Spinal cord (tissue), 10 donors: ENCODE data around the gene PROM1. TPM values are rescaled to one million over a fixed set of nuclear protein-coding genes. Genes with fewer than 3 reads are reported as not detected.

Experiments used
- DNase-seq, 6 donors: peaks; one replicate each; pipeline versions ENCODE4 v3.0.0 to v3.0.0-alpha.2; 2013 to 2015; ENCODE audit warnings: low spot score in 6 of 6, low read depth in 4 of 6
- H3K27ac ChIP-seq: one replicate; pipeline ENCODE4 v1.5.1; 2013; ENCODE audit warnings: low read depth, low read length, control low read depth
- H3K27me3 ChIP-seq: one replicate; pipeline ENCODE4 v1.6.1; 2013; ENCODE audit warnings: low read length; ENCODE audit not compliant: control insufficient read depth, insufficient read depth
- H3K36me3 ChIP-seq: one replicate; pipeline ENCODE4 v1.6.1; 2013; ENCODE audit warnings: low read length; ENCODE audit not compliant: control insufficient read depth, insufficient read depth
- H3K4me1 ChIP-seq: one replicate; pipeline ENCODE4 v1.6.1; 2013; ENCODE audit warnings: low read length; ENCODE audit not compliant: control insufficient read depth, insufficient read depth
- H3K4me3 ChIP-seq: one replicate; pipeline ENCODE4 v1.5.1; 2013; ENCODE audit warnings: low read depth, low read length, control low read depth
- H3K9me3 ChIP-seq: one replicate; pipeline ENCODE4 v1.6.1; 2013; ENCODE audit warnings: low read length; ENCODE audit not compliant: control insufficient read depth, insufficient read depth
- WGBS: methylation state at CpG from one replicate; pipeline ENCODE4 v1.1.5; 2013; ENCODE audit warnings: missing lambda C conversion rate; ENCODE audit not compliant: insufficient coverage; 5-methylcytosine and 5-hydroxymethylcytosine counted together
- polyA plus RNA-seq, 2 donors: library from polyadenylated mRNA; unstranded; fragments of 120-200 nt; gene quantifications; one replicate each; pipeline ENCODE4 v1.2.1, GENCODE V29; 2013; ENCODE audit not compliant: insufficient read length in 2 of 2
- total RNA-seq, 2 donors: library from RNA; depleted of rRNA in 1 of 2; stranded (reverse); fragments of 120-200 nt in 1 of 2; fragments of >200 nt in 1 of 2; gene quantifications; one replicate each; pipeline versions ENCODE4 v1.2.3 to v1.2.4, GENCODE V29; 2013 to 2014
- donor health status: healthy.

Gene PROM1
- total and polyA plus RNA-seq, 4 donors, result 18.8 to 58.0 (median 46.5) TPM

- no peaks in the 10 kb centered on the region for H3K27me3 ChIP-seq
- no peak overlapping the region for H3K27ac ChIP-seq
- H3K36me3 ChIP-seq, result no peaks in the 10 kb centered on the region
- WGBS, result 100% methylated on average over 1 of the region's 2 CpGs
- peaks cover 18% of the 10 kb centered on the region for H3K4me1 ChIP-seq
- no peak overlapping the region for H3K4me3 ChIP-seq
- H3K9me3 ChIP-seq, result no peaks in the 10 kb centered on the region
- no peak for DNase-seq
Observed at GRCh38 chr4:16052939-16053338, 30.9 kb downstream of the PROM1 start.

- Histone ChIP-seq H3K4me1 (peaks cover 16% of the 10 kb centered on the region), H3K9me3 (no peaks in the 10 kb centered on the region), H3K27me3 (no peaks in the 10 kb centered on the region), H3K4me3 (no peak overlapping the region), H3K27ac (no peak overlapping the region), H3K36me3 (no peaks in the 10 kb centered on the region)
- DNase-seq, result peak in 2 of 6 donors; percentile 50 to 62
- WGBS, result 44% methylated on average over 4 of the region's 5 CpGs
Observed at GRCh38 chr4:16051980-16052379, 31.8 kb downstream of the PROM1 start.

GRCh38 chr4:16051132-16051531, 32.7 kb downstream of the PROM1 start:
- no peaks in the 10 kb centered on the region for H3K36me3 ChIP-seq
- H3K27ac ChIP-seq, result no peak overlapping the region
- DNase-seq, result no peak
- WGBS, result 88% methylated on average over 1 of the region's 2 CpGs
- H3K9me3 ChIP-seq, result no peaks in the 10 kb centered on the region
- peaks cover 8% of the 10 kb centered on the region for H3K4me1 ChIP-seq
- no peak overlapping the region for H3K4me3 ChIP-seq
- H3K27me3 ChIP-seq, result no peaks in the 10 kb centered on the region

GRCh38 chr4:16050669-16051068, 33.2 kb downstream of the PROM1 start:
- H3K36me3 ChIP-seq, result no peaks in the 10 kb centered on the region
- no peaks in the 10 kb centered on the region for H3K27me3 ChIP-seq
- WGBS, result 100% methylated on average over 1 of the region's 1 CpG
- DNase-seq, result no peak
- H3K4me3 ChIP-seq, result no peak overlapping the region
- no peak overlapping the region for H3K27ac ChIP-seq
- H3K4me1 ChIP-seq, result peaks cover 4% of the 10 kb centered on the region
- no peaks in the 10 kb centered on the region for H3K9me3 ChIP-seq

GRCh38 chr4:16048619-16049419, 35.0 kb downstream of the PROM1 start:
- no peaks in the 10 kb centered on the region for H3K9me3 ChIP-seq
- H3K27me3 ChIP-seq, result no peaks in the 10 kb centered on the region
- no peak overlapping the region for H3K4me3 ChIP-seq
- H3K36me3 ChIP-seq, result no peaks in the 10 kb centered on the region
- peak in 1 of 6 donors; percentile 32 for DNase-seq
- no peak overlapping the region for H3K27ac ChIP-seq
- WGBS, result 64% methylated on average over 13 of the region's 15 CpGs
- H3K4me1 ChIP-seq, result peaks cover 5% of the 10 kb centered on the region

- Histone ChIP-seq H3K27me3 (no peaks in the 10 kb centered on the region), H3K36me3 (no peaks in the 10 kb centered on the region), H3K27ac (no peak overlapping the region), H3K4me1 (peaks cover 9% of the 10 kb centered on the region), H3K9me3 (no peaks in the 10 kb centered on the region), H3K4me3 (no peak overlapping the region)
- DNase-seq, result no peak
- WGBS, result 100% methylated on average over 1 of the region's 1 CpG
Observed at GRCh38 chr4:16045687-16046086, 38.1 kb downstream of the PROM1 start.

GRCh38 chr4:16043642-16044498, 40.0 kb downstream of the PROM1 start:
- peak in 2 of 6 donors; percentile 27 to 65 for DNase-seq
- H3K4me3 ChIP-seq, result no peak overlapping the region
- H3K4me1 ChIP-seq, result peaks cover 8% of the 10 kb centered on the region
- H3K27ac ChIP-seq, result no peak overlapping the region
- no peaks in the 10 kb centered on the region for H3K27me3 ChIP-seq
- H3K9me3 ChIP-seq, result no peaks in the 10 kb centered on the region
- H3K36me3 ChIP-seq, result no peaks in the 10 kb centered on the region
- 96% methylated on average over 4 of the region's 11 CpGs for WGBS

GRCh38 chr4:16039139-16039538, 44.7 kb downstream of the PROM1 start:
- WGBS, result no CpG with 5 or more reads among the region's 5 CpGs
- no peak overlapping the region for H3K27ac ChIP-seq
- DNase-seq, result no peak
- H3K36me3 ChIP-seq, result no peaks in the 10 kb centered on the region
- H3K4me3 ChIP-seq, result no peak overlapping the region
- H3K4me1 ChIP-seq, result peaks cover 5% of the 10 kb centered on the region
- H3K27me3 ChIP-seq, result no peaks in the 10 kb centered on the region
- no peaks in the 10 kb centered on the region for H3K9me3 ChIP-seq

- Histone ChIP-seq H3K27ac (no peak overlapping the region), H3K36me3 (no peaks in the 10 kb centered on the region), H3K4me1 (peaks cover 2% of the 10 kb centered on the region), H3K4me3 (no peak overlapping the region), H3K9me3 (no peaks in the 10 kb centered on the region), H3K27me3 (no peaks in the 10 kb centered on the region)
- 97% methylated on average over 3 of the region's 4 CpGs for WGBS
- DNase-seq, result no peak
Observed at GRCh38 chr4:16037901-16038300, 45.9 kb downstream of the PROM1 start.
